Activated CD4-positive, alpha-beta T cell treated with anti-CD3 and anti-CD28 coated beads, Interleukin-2, amount 10 ng/mL, durations not matched to agents 7 days and 5 days (primary cell): ENCODE measurements around the gene TBL1XR1. TPM values are rescaled to one million over a fixed set of nuclear protein-coding genes. Genes with fewer than 3 reads are reported as not detected.

ENCODE experiments used
- CTCF ChIA-PET: fragments of 350-600 bp; sonication (Branson Sonifier 250); formaldehyde crosslinking; loops from one replicate; lab custom pipeline; 2021; ENCODE audit warnings: antibody characterized with exemption; lab: Charles Lee
- POLR2A ChIA-PET: fragments of 350-600 bp; sonication (Branson Sonifier 250); formaldehyde crosslinking; loops from one replicate; lab custom pipeline; 2021; ENCODE audit warnings: antibody characterized with exemption; lab: Charles Lee
- DNase-seq: peaks from one replicate; pipeline ENCODE4 v3.0.0-alpha.2; 2020
- H3K27ac Mint-ChIP-seq: one replicate; pipeline ENCODE4 v1.8.0; 2021; ENCODE audit warnings: mild to moderate bottlenecking, moderate library complexity, mixed read lengths
- H3K27me3 Mint-ChIP-seq: one replicate; pipeline ENCODE4 v1.8.0; 2021; ENCODE audit warnings: mixed read lengths
- H3K36me3 Mint-ChIP-seq: one replicate; pipeline ENCODE4 v1.8.0; 2021; ENCODE audit warnings: low read depth, mixed read lengths
- H3K4me1 Mint-ChIP-seq: one replicate; pipeline ENCODE4 v1.8.0; 2021; ENCODE audit warnings: mixed read lengths
- H3K4me3 Mint-ChIP-seq: one replicate; pipeline ENCODE4 v1.8.0; 2021; ENCODE audit warnings: mild to moderate bottlenecking, moderate library complexity, mixed read lengths
- H3K9me3 Mint-ChIP-seq: one replicate; pipeline ENCODE4 v1.8.0; 2021; ENCODE audit warnings: mixed read lengths
- total RNA-seq, 2 experiments: library from RNA; stranded (reverse); gene quantifications; one replicate each; pipeline ENCODE4 v1.2.3, GENCODE V29; 2021

The TBL1XR1 gene
- total RNA-seq, 2 experiments from 2014 or later: 167 to 169 TPM

DNA sequence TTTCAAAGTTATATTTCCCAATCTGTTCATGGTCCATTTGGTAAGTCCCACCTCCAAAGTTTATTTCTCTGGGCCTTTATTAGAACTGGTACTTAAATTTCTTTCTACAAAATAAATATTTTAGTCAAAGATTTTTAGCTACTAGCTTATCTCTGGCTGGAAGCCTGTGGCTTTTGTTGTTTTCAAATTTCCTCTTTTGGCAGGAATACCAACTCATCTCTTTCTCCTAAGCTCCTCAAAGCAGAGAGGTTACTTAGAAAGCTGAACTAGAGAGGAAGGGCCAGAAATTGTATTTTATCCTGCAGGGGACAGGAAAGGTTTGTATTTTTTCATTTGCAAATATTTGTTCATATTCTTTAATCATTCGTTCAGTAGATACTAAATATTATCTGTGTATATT is 227.8 kb downstream of the TBL1XR1 start:
- no peaks in the 10 kb centered on the region for H3K36me3 Mint-ChIP-seq
- POLR2A ChIA-PET: no interaction called here
- CTCF ChIA-PET: interaction anchor here (1.0 kb wide), 1 partner anchor 14 kb away, joined by 3 read pairs; no protein-coding TSS in a partner anchor
- H3K27ac Mint-ChIP-seq: no peak overlapping the region
- H3K4me3 Mint-ChIP-seq: no peak overlapping the region
- H3K9me3 Mint-ChIP-seq: no peaks in the 10 kb centered on the region
- peaks cover 11% of the 10 kb centered on the region for H3K4me1 Mint-ChIP-seq
- no peaks in the 10 kb centered on the region for H3K27me3 Mint-ChIP-seq
- no peak for DNase-seq
